Small intestine (tissue), 7 donors: ENCODE data around the gene TCF19. TPM values are rescaled to one million over a fixed set of nuclear protein-coding genes. Genes with fewer than 3 reads are reported as not detected.

Experiments
- DNase-seq, 2 donors: peaks; one replicate each; pipeline versions ENCODE4 v3.0.0 to v3.0.0-alpha.2; 2013
- FAIRE-seq: peaks from 2 replicates; lab custom pipeline; 2012; peaks lifted over from hg19 to GRCh38; lab: Jason Lieb, UNC
- H3K27ac ChIP-seq, 3 donors: one replicate each; pipeline ENCODE4 v1.5.1; 2013; ENCODE audit warnings: low read length in 2 of 3, mild to moderate bottlenecking in 2 of 3, control low read depth in 1 of 3, inconsistent platforms in 1 of 3, low read depth in 1 of 3, moderate library complexity in 1 of 3
- H3K27me3 ChIP-seq, 3 donors: one replicate each; pipeline ENCODE4 v1.6.1; 2013; ENCODE audit warnings: low read length in 3 of 3, inconsistent platforms in 1 of 3; ENCODE audit not compliant: control insufficient read depth in 3 of 3, insufficient read depth in 3 of 3
- H3K36me3 ChIP-seq, 3 donors: one replicate each; pipeline ENCODE4 v1.6.1; 2013; ENCODE audit warnings: low read length in 3 of 3, inconsistent platforms in 1 of 3, low read depth in 1 of 3, mild to moderate bottlenecking in 1 of 3, moderate library complexity in 1 of 3; ENCODE audit not compliant: control insufficient read depth in 3 of 3, insufficient read depth in 2 of 3
- H3K4me1 ChIP-seq, 3 donors: one replicate each; pipeline ENCODE4 v1.6.1; 2013; ENCODE audit warnings: low read length in 2 of 3, inconsistent platforms in 1 of 3, low read depth in 1 of 3, mild to moderate bottlenecking in 1 of 3, moderate library complexity in 1 of 3; ENCODE audit not compliant: control insufficient read depth in 3 of 3, insufficient read depth in 2 of 3
- H3K4me3 ChIP-seq, 3 donors: one replicate each; pipeline ENCODE4 v1.5.1; 2013; ENCODE audit warnings: low read length in 3 of 3, control low read depth in 1 of 3, inconsistent platforms in 1 of 3, low read depth in 1 of 3, mild to moderate bottlenecking in 1 of 3, moderate library complexity in 1 of 3
- H3K9me3 ChIP-seq, 2 donors: one replicate each; pipeline ENCODE4 v1.6.1; 2013; ENCODE audit warnings: low read depth in 1 of 2, low read length in 1 of 2; ENCODE audit not compliant: control insufficient read depth in 2 of 2, insufficient read depth in 1 of 2
- WGBS, 3 donors: extraction: QIAGEN DNeasy Blood & Tissue Kit; methylation state at CpG; one replicate each; pipeline ENCODE4 v1.1.7; 2013; 5-methylcytosine and 5-hydroxymethylcytosine counted together
- polyA plus RNA-seq, 4 donors: library from polyadenylated mRNA; stranded (reverse) in 3 of 4; unstranded in 1 of 4; fragments of 200-250 nt in 3 of 4; fragments of 120-200 nt in 1 of 4; gene quantifications; one replicate each; pipeline versions ENCODE4 v1.2.1 to v1.2.3, GENCODE V29; 2013
- donor health status: healthy with polysubstance abuse.
- donor health status: control.
- donor health status: control.
- donor health status: Bipolar disorder and iron deficiency.
- donor health status: healthy.

TCF19 gene
- polyA plus RNA-seq, 4 donors, result 1.8 to 12.8 (median 4.9) TPM

GRCh38 chr6:31115941-31116560 lies 42.3 kb upstream of the TCF19 start:
- WGBS, 3 donors, result 85 to 94% (median 93%) methylated on average over 11 to 12 of the region's 12 CpGs
- no peak overlapping the region for H3K27ac ChIP-seq

GRCh38 chr6:31116661-31117385 lies 41.6 kb upstream of the TCF19 start:
- no peak overlapping the region for H3K4me3 ChIP-seq
- no peak overlapping the region for H3K27ac ChIP-seq
- peaks cover 0 to 7% (median 0%) of the 10 kb centered on the region in 3 donors for H3K27me3 ChIP-seq

More at GRCh38 chr6:31115941-31116560, 42.3 kb upstream of the TCF19 start:
- H3K36me3 ChIP-seq, result no peaks in the 10 kb centered on the region
- H3K4me3 ChIP-seq, result no peak overlapping the region
- H3K4me1 ChIP-seq, result peaks cover 0 to 7% (median 3%) of the 10 kb centered on the region in 3 donors
- DNase-seq, result no peak
- peaks cover 0 to 11% (median 0%) of the 10 kb centered on the region in 3 donors for H3K27me3 ChIP-seq
- H3K9me3 ChIP-seq, result no peaks in the 10 kb centered on the region
- FAIRE-seq, result no peak

GRCh38 chr6:31118178-31118577 lies 40.2 kb upstream of the TCF19 start:
- DNase-seq, result no peak
- no peak overlapping the region for H3K27ac ChIP-seq
- peaks cover 0 to 7% (median 0%) of the 10 kb centered on the region in 3 donors for H3K27me3 ChIP-seq
- H3K4me3 ChIP-seq, result no peak overlapping the region
- WGBS, 3 donors, result 77 to 88% (median 78%) methylated on average over 7 of the region's 7 CpGs
- no peak for FAIRE-seq
- H3K4me1 ChIP-seq, result peaks cover 0 to 7% (median 3%) of the 10 kb centered on the region in 3 donors
- no peaks in the 10 kb centered on the region for H3K36me3 ChIP-seq
- no peaks in the 10 kb centered on the region for H3K9me3 ChIP-seq

More at GRCh38 chr6:31116661-31117385, 41.6 kb upstream of the TCF19 start:
- FAIRE-seq, result no peak
- 80 to 85% (median 83%) methylated on average over 19 of the region's 19 CpGs for WGBS, 3 donors
- no peaks in the 10 kb centered on the region for H3K36me3 ChIP-seq
- H3K4me1 ChIP-seq, result peaks cover 0 to 7% (median 3%) of the 10 kb centered on the region in 3 donors
- H3K9me3 ChIP-seq, result no peaks in the 10 kb centered on the region
- DNase-seq, result no peak

DNA sequence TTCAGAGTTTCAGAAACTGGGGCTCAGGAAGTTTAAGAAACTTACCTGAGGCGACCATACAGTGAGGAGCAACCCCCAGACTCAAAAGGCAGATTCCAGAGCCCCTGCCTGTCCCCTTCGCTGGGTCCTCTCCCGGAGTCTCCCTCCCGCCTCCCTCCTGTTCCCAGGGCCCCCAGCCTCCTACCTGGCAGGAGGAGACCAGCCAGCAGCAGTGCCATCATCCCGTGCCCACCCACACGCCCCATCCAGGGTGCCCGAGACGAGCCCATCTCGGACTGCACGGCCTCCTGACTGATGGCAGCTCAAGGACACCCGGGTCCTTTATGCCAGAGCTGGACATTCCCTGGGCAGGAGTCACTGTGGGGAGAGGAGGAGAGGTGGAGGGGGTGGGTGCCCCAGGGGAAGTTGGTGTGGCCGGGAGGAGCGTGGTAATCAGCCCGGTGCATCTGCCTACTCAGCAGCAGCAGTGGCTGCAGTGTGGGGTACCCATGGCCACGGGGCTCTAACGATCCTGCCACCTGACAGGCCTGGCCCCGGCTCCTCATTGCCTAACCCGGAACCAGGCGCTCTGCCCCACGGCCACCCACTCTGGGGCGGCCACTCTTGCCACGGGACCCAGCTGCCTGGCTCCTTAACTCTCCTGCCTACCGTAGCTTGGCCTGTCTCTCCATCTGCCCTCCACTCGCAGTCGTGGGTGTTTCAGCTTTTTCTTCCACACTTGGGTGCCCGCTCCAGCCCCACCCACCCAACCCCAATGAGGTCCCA lies 38.1 kb upstream of the TCF19 start, which contains the start of gene CDSN:
TSS of gene CDSN (minus strand) at position 296 of the 765 bp plus-strand sequence. CDS start at position 269, 27 bp downstream.
- WGBS, 3 donors, result 83 to 86% (median 85%) methylated on average over 19 to 26 of the region's 26 CpGs
- no peak for FAIRE-seq

DNA sequence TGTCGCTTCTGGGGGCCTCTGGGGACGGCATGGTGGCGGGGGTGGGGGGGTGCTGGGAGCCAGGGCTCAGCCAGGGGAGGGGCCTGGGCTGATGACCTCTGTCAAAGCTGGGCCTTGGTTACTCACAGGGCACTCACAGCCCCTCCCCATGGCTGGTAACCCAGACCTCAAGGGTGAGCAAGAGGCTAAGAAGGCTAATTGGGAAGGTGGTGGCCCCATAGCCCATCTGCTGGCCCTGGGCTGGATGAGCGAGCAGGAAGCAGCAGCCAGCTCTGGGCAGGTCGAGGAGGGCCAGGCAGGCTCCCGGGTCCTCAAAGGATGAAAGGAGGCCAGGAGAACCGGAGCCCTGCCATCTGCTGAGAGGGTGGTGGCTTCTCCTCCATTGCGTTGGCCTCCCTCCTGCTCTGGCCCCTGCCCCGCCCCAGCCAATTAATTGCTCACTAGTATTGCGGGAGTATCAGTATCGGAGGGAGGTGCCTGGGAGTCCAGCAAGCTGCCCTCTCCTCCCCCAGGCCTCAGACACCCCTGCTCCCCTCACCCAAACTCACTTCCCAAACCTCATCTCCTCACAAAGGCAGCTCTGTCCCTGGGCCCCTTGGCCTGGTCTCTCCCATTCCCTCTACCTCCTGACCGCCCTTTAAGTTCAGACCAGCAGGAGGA lies 37.1 kb upstream of the TCF19 start:
- no peak overlapping the region for H3K4me3 ChIP-seq
- H3K27me3 ChIP-seq, result peaks cover 0 to 7% (median 0%) of the 10 kb centered on the region in 3 donors
- DNase-seq (peak in 1 of 2 donors; percentile 40), FAIRE-seq (no peak)
- no peak overlapping the region for H3K27ac ChIP-seq
- WGBS, 3 donors, result 40 to 73% (median 52%) methylated on average over 11 to 12 of the region's 12 CpGs
- no peaks in the 10 kb centered on the region for H3K36me3 ChIP-seq
- no peaks in the 10 kb centered on the region for H3K4me1 ChIP-seq
- peaks cover 0 to 4% of the 10 kb centered on the region in 2 donors for H3K9me3 ChIP-seq

More for the DNA sequence above, 38.1 kb upstream of the TCF19 start, which contains the start of gene CDSN:
- Histone ChIP-seq H3K36me3 (no peaks in the 10 kb centered on the region), H3K27ac (no peak within 1 kb of the TSS), H3K4me1 (no peaks in the 10 kb centered on the region), H3K4me3 (no peak within 1 kb of the TSS), H3K27me3 (peaks cover 0 to 7% (median 0%) of the 10 kb centered on the region in 3 donors), H3K9me3 (no peaks in the 10 kb centered on the region)
- DNase-seq, result no peak

GRCh38 chr6:31122791-31123706 lies 35.3 kb upstream of the TCF19 start:
- no peak for FAIRE-seq
- H3K36me3 ChIP-seq, result no peaks in the 10 kb centered on the region
- peaks cover 0 to 1% (median 0%) of the 10 kb centered on the region in 3 donors for H3K27me3 ChIP-seq
- WGBS, 3 donors, result 27 to 49% (median 41%) methylated on average over 16 of the region's 16 CpGs
- no peak overlapping the region for H3K4me3 ChIP-seq
- peaks cover 0 to 4% of the 10 kb centered on the region in 2 donors for H3K9me3 ChIP-seq
- no peak overlapping the region for H3K27ac ChIP-seq
- H3K4me1 ChIP-seq, result peaks cover 0 to 4% (median 3%) of the 10 kb centered on the region in 3 donors
- peak; percentile 56 to 59 for DNase-seq

GRCh38 chr6:31125162-31125561 lies 33.2 kb upstream of the TCF19 start:
- peaks cover 0 to 15% (median 0%) of the 10 kb centered on the region in 3 donors for H3K27me3 ChIP-seq
- WGBS, 3 donors, result 46 to 51% (median 48%) methylated on average over 7 to 8 of the region's 8 CpGs
- FAIRE-seq (no peak), DNase-seq (peak in 1 of 2 donors; percentile 31)
- no peaks in the 10 kb centered on the region for H3K36me3 ChIP-seq
- H3K4me1 ChIP-seq, result peaks cover 0 to 4% (median 3%) of the 10 kb centered on the region in 3 donors
- no peak overlapping the region for H3K27ac ChIP-seq
- H3K4me3 ChIP-seq, result no peak overlapping the region
- peaks cover 0 to 4% of the 10 kb centered on the region in 2 donors for H3K9me3 ChIP-seq
